HG02763 (cell line): ENCODE data around the gene TMEM255B.
"Not testable (repeated sequence)": the region's sequence is repeated elsewhere in the genome, so short reads cannot be mapped to it uniquely, and the experiment has no call there.

Experiments
- ATAC-seq: cut with Tn5 transposase; IDR thresholded peaks from one replicate; pipeline ENCODE4 v1.9.1; 2021; ENCODE audit warnings: mild to moderate bottlenecking, moderate library complexity; ENCODE audit not compliant: unreplicated experiment

The TMEM255B gene

DNA sequence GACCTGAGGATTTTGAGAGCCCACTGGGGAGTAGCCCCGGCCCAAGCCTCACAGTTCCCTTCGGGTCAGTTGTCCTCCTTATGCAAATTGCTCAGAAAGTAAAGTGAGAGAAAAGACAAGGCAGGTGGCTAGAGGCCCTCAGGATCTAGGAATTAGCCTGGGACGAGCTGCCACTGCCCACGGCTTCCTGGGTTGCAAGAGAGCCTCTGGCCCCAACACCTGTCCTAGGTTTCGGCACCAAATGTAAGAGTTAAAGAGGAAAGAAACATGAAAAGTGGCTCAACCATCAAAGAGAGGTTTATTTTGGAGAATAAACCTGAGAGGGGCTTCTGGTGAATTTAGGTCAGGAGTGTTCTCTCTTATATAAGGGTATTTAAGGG, 25.6 kb downstream of the TMEM255B start:
- no peak for ATAC-seq

DNA sequence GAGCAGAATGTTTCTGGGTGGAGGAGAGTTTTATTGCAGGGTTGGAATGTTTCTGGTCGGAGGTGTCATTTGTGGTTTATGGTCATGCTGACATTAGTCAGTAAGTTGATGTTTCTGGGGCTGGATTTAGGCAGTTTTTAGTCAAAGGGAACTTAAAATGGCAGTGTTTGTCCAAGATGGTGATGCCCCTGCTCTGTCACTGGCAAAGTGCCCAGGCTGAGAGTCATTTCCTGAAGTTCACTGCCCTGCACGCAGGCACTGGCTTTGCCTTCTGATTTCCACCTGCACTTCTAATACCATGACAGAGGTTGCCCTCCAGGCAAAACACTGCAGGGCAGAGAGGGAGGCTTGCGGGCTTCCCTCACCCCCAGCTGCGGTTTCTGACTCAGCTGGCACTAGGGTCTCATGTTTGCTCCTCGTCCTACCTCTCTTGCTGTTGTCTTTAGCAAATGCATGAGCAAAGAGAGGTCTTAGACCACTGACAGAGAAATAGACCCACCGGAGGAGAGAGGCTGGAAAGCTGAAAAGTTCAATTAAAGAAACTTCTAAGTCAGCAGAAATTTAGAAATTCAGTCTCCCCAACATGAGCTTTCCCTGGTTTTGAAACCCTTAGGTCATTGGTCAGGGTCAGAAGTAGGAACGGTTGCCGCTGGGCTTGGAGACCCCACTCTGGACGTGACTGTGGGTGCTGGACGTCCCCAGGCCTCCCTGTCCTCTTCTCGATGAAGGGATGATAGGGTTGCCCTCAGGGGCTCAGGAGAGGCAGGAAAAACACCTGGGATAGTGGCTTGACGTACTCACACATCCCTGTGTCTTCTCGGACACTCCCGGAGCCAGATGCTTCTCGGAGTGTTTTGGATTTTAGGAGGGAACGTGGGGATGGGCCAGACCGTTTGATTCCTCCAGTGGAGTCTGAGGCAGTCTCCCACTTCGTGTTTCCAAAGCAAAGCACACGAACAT, 26.3 kb downstream of the TMEM255B start:
- ATAC-seq: no peak

DNA sequence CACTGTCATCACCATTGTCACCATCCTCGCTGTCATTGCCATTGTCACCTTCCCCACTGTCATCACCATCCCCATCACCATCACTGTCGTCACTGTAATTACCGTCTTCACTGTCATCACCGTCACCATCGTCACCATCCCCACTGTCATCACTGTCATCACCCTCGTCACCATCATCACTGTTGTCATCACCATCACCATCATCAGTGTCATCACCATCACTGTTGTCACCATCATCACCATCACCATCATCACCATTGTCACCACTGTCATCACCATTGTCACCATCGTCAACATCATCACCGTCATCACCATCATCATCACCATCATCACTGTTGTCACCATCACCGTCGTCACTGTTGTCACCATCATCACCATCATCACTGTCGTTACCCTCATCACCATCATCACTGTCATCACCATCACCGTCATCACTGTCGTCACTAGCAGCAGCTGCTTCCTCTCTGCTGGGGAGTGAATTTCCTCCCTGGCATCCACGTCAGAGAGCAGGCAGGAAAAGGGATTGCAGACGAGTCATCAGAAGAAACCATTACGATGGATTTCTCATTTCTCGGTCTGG, 27.3 kb downstream of the TMEM255B start:
- ATAC-seq: no peak

DNA sequence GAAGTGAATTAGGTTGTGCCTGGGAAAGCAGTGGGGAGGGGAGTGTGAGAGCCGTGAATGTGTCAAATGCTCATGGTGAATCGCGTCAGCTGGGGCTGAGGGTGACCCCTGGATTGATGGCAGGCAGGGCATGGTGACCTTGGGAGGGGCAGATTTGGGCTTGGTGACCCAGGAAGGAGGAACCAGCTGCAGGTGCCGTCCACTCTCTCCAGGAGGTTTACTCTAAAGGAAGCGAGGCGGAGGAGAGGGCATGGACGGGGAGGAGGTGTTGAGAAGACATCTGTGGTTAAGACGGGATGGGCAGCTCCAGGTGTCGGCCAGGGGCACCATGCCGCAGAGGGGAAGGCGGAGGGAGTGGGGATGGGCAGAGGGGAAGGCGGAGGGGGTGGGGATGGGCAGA, 28.7 kb downstream of the TMEM255B start:
- no peak for ATAC-seq

DNA sequence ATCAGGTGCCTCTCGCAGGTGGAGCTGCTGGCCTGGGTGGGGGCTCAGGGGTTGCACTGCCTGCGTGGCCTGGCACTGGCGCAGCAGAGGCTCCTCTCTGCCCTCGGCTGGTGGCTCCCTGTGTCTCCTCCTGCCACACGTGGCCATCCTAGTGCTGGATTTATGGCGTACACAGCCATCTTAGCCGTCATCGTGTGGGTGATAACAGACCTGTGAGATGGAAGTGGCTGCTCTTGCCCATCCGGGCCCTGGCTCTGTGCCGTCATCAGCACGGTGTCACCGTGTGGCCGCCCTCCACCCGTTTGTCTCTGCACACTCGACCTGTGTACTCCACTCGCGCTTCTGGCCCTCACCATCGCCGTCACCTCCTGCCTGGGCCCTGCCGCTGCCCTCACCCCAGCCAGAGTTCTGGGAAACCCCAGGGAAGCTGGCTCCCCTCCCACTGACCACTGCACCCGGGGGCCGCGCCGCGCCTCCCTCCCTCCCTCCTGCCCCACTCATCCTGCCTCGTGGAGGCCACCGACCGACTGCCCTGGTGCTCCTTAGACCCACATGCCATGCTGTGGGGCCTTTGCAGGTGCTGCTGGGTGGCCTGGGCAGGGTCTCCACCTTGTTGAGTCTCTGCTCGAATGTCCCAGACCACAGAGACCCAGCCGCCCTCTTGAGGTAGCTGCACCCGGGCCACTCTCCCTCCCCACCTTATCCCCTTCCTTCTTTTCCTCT, 29.5 kb downstream of the TMEM255B start:
- ATAC-seq: no peak

DNA sequence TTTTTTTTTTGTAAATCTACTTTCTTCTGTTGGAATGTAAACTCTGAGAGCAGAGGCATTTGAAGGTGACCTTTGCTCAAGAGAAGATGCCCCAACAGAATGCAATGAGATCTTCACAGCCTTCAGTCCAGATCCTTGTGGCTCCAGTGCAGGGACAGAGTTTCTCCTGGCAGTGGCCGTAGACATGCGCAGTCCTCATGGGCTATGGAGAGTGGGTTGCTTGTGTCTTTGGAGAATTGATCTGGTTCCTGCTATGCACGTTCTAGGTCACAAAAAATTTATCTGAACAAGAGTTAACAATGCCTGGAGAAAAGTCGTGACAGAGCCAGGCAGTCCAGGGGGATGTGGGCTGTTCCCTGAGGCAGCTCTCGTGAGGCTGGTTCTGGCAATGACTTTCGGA, 30.1 kb downstream of the TMEM255B start:
- ATAC-seq: no peak

DNA sequence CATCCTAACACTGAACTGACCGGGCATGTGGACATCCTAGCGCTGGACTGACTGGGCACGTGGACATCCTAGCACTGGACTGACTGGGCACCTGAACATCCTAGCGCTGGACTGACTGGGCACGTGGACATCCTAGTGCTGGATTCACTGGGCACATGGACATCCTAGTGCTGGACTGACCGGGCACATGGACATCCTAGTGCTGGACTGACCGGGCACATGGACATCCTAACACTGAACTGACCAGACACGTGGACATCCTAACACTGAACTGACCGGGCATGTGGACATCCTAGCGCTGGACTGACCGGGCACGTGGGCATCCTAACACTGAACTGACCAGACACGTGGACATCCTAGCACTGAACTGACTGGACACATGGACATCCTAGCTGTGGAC, 30.9 kb downstream of the TMEM255B start:
- ATAC-seq: not testable (repeated sequence)

DNA sequence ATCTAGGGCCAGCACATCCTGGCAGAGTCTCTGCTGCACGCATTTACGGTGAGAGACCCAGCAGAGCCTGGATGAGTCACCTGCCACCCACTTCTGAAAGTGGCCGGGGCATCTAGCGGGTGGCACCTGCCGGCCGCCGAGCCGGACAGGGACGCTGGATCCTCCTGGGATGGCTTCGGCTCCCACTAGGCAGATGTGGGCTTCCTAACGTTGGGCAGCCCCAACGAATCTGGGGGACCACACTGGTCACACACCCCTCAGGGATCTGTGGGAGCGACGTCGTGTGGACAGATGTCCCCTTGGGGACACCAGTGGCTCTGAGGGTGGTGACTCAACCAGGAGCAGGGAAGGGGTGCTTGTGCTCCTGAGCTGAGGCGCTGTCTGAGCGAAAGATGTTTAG, 32.2 kb downstream of the TMEM255B start:
- ATAC-seq: no peak

DNA sequence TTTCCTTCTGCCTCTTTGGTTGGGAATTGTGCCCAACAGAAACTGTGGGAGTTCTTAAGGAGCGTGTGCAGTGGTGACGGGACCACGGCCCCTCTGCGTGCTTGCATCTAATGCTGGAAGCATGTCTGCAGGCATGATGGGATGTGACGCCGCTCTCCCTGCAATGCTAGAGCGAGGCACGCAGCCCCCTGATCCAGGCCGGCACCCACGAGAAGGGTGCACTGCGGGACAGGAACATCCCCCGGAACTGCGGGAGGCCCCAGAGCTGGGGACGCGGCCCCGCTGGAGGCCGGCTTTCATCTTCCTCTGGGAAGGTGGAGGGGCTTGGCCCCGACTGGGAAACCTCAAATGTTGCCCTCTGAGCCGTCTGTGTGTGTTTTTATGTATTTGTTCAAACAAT, 32.7 kb downstream of the TMEM255B start:
- no peak for ATAC-seq

DNA sequence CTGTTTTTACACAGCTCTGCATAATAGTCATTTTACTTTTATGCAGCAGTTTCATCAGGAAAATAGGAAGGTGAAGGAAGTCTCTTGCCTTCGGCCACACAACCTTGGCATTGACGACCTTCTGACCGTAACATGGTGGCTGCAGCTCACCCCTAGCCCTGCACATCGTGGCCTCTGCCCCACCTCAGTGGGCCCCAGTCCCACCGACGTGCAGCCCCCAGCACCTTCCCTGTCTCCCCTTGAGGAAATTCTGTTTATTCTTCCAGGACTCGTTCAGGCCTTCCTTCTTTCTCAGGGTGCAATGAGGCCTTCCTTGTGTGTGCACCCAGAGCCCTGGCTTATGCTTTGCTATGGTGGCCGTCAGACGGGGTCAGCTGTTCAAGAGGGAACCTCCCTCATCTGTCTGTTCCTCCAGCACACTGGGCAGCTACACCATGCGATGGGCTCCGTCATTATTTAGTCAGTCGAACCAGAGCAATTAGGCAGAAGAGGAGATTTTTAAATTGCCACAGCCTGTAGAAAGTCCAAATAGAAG, 33.3 kb downstream of the TMEM255B start:
- no peak for ATAC-seq

DNA sequence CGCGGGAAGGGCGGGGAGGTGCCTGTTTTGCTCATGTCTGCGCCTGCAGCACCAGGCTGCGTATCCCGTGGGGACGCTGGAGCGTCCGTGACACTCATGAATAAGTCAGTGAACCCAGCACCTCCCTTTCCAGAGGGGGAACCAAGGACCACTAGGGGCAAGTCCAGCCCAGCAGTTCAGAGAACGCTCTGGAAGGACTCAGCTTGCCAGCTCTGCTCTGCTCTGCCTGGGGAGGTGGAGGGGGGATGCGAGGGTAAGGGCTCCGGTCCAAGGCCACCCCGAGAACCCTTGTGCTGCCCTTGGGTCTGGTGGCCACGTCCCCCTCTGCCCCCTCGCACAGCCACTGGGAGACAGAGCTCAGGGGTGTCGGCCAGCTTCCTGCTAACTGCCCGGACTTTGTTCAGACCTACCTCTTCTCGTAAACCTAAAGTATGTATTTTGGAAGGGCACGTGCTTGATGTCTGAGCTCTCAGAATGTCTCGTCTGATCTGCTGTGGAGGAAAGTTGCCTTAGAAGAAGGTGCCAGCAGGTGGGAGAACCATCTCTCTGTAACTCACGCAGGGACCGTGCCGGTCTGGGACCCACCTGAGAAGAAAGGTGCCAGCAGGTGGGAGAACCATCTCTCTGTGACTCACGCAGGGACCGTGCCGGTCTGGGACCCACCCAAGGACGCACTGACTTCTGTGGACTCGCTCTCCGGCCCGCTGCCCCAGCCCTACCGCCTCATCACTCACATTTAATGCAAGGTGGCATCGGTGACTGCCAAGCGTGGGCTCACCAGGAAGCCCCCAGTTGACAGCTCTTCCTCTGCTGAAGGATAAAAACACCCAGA, 34.1 kb downstream of the TMEM255B start:
- ATAC-seq: no peak

DNA sequence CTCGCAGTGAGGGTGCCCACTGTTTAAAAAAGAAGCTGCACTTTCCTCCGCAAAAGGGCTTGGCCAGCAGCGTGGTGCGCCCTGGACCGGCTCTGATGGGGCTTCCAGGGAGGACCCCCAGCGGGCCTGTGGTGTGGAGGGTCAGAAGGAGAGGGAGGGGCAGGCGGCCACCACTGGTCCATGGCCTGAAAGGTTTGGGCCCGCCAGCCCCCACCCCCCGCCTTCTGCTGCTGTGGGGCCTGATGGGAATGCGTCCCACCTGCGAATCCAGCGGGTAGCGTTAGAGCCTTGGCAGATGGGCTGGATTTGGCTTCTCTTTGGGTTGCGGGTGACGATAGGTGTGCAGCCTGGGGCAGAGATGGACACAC, 34.7 kb downstream of the TMEM255B start:
- ATAC-seq: no peak

DNA sequence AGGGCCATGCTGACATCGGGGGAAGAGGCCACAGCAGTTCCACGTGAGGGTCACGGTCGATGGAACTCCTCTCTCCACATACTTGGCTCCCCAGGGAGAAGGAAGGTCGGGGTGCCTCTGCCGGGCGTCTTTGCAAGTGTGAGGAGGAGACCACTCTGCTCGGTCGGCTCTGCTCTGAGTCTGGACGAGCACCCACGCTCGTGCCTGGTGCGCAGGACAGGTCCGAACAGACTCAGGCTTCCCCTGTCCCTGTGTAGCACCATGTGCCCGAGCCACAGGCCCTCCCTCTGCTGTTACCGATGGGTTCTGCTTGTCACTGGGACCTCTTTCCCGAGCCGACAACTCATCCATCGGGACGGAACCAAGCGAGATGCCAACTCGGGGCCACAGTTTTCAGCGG, 35.1 kb downstream of the TMEM255B start:
- no peak for ATAC-seq

DNA sequence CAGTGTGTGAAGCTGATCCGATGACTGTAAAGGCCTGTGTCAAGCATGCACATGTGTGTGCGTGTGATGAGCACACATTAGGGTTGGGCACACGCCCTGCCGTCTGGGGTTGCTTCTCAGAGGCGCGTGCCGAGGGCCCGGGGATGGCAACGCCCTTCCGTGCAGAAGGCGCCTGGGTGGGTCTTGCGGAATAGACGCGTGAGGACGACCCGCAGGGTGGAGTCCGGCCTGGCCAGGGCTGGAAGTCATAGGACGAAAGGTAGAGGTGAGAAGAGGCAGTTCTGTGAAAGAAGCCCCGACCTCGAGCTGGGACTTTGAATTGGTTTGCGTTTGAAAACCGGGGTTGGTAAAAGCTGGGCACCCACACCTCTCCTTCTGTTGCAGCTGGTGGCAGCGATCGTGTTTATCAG, 35.7 kb downstream of the TMEM255B start:
- no peak for ATAC-seq

DNA sequence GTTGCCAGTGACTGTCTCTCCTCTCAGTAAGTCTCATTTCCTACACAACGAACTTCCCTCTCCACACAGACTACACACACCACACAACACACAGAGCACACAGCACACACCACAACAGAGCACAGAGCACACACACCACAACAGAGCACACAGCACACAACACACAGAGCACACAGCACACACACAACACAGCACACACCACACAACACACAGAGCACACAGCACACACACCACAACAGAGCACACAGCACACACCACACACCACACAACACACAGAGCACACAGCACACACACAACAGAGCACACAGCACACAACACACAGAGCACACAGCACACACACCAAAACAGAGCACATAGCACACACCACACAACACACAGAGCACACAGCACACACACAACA, 36.3 kb downstream of the TMEM255B start:
- not testable (repeated sequence) for ATAC-seq

DNA sequence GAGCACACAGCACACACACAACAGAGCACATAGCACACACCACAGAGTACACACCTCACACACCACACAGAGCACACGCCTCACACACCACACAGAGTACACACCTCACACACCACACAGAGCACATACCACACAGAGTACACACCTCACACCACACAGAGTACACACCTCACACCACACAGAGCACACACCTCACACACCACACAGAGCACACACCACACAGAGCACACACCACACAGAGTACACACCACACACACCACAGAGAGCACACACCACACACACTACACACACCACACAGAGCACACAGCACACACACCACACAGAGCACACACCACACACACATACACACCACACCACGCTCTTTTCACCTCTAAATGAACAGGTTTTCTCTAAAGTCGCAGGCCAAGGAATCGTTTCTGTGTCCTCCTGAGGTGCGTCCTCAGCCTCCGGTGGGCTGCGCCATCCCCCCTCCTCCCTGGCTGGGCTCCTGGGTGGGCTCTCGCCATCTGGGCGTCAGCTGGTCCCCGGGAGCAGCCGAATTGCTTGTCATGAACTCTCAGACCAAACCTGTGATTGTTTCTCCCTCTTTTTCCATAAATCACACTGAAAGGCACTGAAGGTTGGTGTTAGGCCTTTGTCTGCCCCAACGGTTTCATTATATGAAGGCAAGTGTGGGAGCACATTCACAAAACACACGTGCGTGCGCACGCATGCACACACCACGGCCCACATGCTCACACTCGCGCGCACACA, 37.4 kb downstream of the TMEM255B start:
- ATAC-seq: no peak

DNA sequence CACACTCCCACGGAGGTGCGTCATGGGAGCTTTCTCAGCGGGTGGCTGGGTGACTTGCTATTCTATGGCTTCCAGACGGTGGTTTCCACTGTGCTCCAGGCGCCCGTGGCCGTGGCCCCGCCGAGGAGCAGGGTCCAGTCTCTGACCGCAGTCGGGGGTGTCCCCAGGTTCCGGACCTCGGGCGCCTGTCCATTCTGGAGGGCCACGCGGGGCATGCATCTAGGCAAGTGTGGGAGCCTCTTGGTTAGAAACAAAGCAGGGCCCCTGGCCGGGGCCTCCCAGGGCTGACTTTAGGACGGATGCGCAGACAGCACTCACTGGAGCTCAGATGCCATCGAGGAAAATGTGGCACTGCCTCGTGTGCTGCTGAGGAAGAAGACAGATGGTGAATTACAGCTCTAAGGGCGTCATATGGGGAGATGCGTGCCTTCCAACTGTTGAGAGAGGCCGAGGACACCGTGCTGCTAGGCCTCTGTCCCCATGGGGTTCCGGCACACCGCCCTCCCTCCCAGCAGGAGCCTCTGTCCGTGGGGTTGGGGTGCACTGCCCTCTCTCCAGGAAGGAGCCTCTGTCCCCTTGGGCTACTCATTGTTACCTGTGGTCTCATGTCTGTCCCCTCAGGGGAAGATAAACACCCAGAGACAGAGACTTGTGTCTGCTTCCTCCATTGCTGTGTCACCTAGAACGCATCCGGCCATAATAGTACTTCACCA, 38.1 kb downstream of the TMEM255B start:
- ATAC-seq: no peak

DNA sequence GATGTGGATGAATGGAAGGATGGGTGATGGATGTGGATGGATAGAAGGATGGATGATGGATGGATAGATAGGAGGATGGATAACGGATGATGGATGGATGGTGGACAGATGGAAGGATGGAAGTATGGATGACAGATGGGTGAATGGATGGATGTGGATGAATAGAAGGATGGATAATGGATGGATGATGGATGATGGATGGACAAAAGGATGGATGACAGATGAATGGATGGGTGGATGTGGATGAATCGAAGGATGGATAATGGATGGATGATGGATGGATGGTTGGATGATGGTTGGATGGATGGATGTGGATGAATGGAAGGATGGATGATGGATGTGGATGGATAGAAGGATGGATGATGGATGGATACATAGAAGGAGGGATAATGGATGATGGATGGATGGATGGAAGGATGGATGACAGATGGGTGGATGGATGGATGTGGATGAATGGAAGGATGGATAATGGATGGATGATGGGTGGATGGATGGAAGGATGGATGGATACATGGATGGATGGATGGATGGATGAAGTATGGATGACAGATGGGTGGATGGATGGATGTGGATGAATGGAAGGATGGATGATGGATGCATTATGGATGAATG, 39.3 kb downstream of the TMEM255B start:
- no peak for ATAC-seq

DNA sequence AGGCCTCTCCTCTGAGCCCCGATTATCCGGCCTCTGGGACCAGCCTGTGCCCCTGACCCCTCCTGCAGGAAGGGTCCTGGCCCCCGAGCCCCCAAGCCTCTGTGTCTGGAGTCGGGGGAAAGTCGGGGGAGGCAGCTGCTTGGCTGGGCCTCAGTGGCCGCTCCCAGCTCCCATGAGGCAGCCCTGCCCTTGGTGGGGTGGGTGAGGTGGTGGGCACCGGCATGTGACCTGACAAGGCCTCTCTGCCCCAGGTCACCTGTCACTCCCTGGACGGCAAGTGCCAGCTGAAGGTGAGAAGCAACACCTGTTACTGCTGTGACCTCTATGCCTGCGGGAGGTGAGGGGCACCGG, 41.5 kb downstream of the TMEM255B start:
- no peak for ATAC-seq
